GM12878 (cell line): Measurements from ENCODE around the gene TGFBR3. TPM values are rescaled to one million over a fixed set of nuclear protein-coding genes. Genes with fewer than 3 reads are reported as not detected.

Experiments
- CREB1 ChIP-seq: IDR thresholded peaks from 2 replicates; pipeline ENCODE4 v1.6.1; 2012; ENCODE audit warnings: low read depth, mild to moderate bottlenecking, inconsistent platforms
- EED ChIP-seq: sonication (generic); IDR thresholded peaks from 2 replicates; pipeline ENCODE4 v1.6.1; 2016; ENCODE audit warnings: antibody characterized with exemption, low read depth
- LARP7 ChIP-seq: fragments of 450-650 bp; IDR thresholded peaks from 2 replicates; pipeline ENCODE4 v1.6.1; 2017; ENCODE audit warnings: mild to moderate bottlenecking
- MXI1 ChIP-seq: fragments of 150-350 bp; IDR thresholded peaks from 2 replicates; pipeline ENCODE4 v1.6.1; 2011; ENCODE audit warnings: low read depth, mild to moderate bottlenecking, inconsistent platforms, low read length, improper control_type of control experiment
- RELB ChIP-seq: fragments of 450-650 bp; IDR thresholded peaks from 2 replicates; pipeline ENCODE4 v1.6.1; 2017; ENCODE audit warnings: low read depth, mild to moderate bottlenecking, moderate library complexity
- polyA plus RNA-seq, 11 experiments: library from polyadenylated mRNA; depleted of rRNA in 4 of 11; unstranded in 6 of 11; stranded (reverse) in 5 of 11; fragments of >200 nt; fragmentation: Nextera tagmentation in 4 of 11; fragmentation: Illumina TruSeq in 1 of 11; extraction: Ambion mirVana in 4 of 11; extraction: Trizol in 1 of 11; gene quantifications; 1 replicate in 1 of 11; 2 replicates in 10 of 11; pipeline versions ENCODE4 v1.2.1 to v1.2.3, GENCODE V29; 2011 to 2016; ENCODE audit warnings: inconsistent platforms in 2 of 11, missing spikeins in 2 of 11, low read depth in 1 of 11
- total RNA-seq, 4 experiments: library from RNA; depleted of rRNA in 3 of 4; stranded (reverse); fragments of >200 nt in 3 of 4; fragmentation: Illumina TruSeq in 1 of 4; extraction: Trizol in 1 of 4; gene quantifications; 2 replicates each; pipeline versions ENCODE4 v1.2.1 to v1.2.3, GENCODE V29; 2013 to 2021
- TF ChIP-seq, protein P1 (sequence below): IDR thresholded peaks from 2 replicates; pipeline ENCODE4 v1.6.1; 2012; ENCODE audit warnings: improper control_type of control experiment, low read depth, low read length; ENCODE audit not compliant: insufficient replicate concordance

TGFBR3 gene
- total and polyA plus RNA-seq, 10 of the 15 experiments (the other 5 are each of a cell fraction or from before 2014, with no cell fraction given) = 2.7 to 16.5 (median 12.6) TPM

- no peak for TF ChIP-seq MXI1
- TF ChIP-seq, protein P1, sequence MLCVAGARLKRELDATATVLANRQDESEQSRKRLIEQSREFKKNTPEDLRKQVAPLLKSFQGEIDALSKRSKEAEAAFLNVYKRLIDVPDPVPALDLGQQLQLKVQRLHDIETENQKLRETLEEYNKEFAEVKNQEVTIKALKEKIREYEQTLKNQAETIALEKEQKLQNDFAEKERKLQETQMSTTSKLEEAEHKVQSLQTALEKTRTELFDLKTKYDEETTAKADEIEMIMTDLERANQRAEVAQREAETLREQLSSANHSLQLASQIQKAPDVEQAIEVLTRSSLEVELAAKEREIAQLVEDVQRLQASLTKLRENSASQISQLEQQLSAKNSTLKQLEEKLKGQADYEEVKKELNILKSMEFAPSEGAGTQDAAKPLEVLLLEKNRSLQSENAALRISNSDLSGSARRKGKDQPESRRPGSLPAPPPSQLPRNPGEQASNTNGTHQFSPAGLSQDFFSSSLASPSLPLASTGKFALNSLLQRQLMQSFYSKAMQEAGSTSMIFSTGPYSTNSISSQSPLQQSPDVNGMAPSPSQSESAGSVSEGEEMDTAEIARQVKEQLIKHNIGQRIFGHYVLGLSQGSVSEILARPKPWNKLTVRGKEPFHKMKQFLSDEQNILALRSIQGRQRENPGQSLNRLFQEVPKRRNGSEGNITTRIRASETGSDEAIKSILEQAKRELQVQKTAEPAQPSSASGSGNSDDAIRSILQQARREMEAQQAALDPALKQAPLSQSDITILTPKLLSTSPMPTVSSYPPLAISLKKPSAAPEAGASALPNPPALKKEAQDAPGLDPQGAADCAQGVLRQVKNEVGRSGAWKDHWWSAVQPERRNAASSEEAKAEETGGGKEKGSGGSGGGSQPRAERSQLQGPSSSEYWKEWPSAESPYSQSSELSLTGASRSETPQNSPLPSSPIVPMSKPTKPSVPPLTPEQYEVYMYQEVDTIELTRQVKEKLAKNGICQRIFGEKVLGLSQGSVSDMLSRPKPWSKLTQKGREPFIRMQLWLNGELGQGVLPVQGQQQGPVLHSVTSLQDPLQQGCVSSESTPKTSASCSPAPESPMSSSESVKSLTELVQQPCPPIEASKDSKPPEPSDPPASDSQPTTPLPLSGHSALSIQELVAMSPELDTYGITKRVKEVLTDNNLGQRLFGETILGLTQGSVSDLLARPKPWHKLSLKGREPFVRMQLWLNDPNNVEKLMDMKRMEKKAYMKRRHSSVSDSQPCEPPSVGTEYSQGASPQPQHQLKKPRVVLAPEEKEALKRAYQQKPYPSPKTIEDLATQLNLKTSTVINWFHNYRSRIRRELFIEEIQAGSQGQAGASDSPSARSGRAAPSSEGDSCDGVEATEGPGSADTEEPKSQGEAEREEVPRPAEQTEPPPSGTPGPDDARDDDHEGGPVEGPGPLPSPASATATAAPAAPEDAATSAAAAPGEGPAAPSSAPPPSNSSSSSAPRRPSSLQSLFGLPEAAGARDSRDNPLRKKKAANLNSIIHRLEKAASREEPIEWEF = no peak
- TF ChIP-seq LARP7 = no peak
- no peak for TF ChIP-seq CREB1
- TF ChIP-seq RELB = 0 out of 2 replicates have a peak, but pooled peaks have one; percentile 25
- TF ChIP-seq EED = peak; percentile 18; the same call in 1 of the 2 replicates
Measured at GRCh38 chr1:91731815-91732214, 154.1 kb downstream of the TGFBR3 start (continued).
